GM23338 (cell line): ENCODE data around the gene SEC14L3. TPM values are rescaled to one million over a fixed set of nuclear protein-coding genes. Genes with fewer than 3 reads are reported as not detected.

ENCODE experiments used
- ATAC-seq: fragments of 200-7000 bp; cut with Tn5 transposase; 3 replicates; pipeline ENCODE4 v1.9.1; 2020
- DNase-seq: peaks from one replicate; pipeline ENCODE4 v3.0.0-alpha.2; 2015; ENCODE audit warnings: low spot score
- H2AFZ ChIP-seq: fragments of 200-600 bp; sonication (generic); 2 replicates; pipeline ENCODE4 v1.8.0; 2016; ENCODE audit warnings: antibody characterized with exemption, mild to moderate bottlenecking, moderate library complexity
- H3F3A ChIP-seq: fragments of 200-600 bp; sonication (generic); replicated peaks from 2 replicates; pipeline ENCODE4 v1.8.0; 2017; ENCODE audit warnings: antibody characterized with exemption, mixed run types, low read depth
- H3K27ac ChIP-seq: fragments of 200-600 bp; sonication (generic); 2 replicates; pipeline ENCODE4 v1.6.1; 2016; ENCODE audit warnings: low read depth
- H3K27me3 ChIP-seq: fragments of 200-600 bp; sonication (generic); 2 replicates; pipeline ENCODE4 v1.8.0; 2016; ENCODE audit warnings: mild to moderate bottlenecking, mixed run types, moderate library complexity; ENCODE audit not compliant: insufficient read depth
- H3K36me3 ChIP-seq: fragments of 200-600 bp; sonication (generic); 2 replicates; pipeline ENCODE4 v1.8.0; 2016; ENCODE audit warnings: mild to moderate bottlenecking; ENCODE audit not compliant: insufficient read depth
- H3K4me1 ChIP-seq: fragments of 200-600 bp; sonication (generic); 2 replicates; pipeline ENCODE4 v1.8.0; 2016; ENCODE audit warnings: mild to moderate bottlenecking, moderate library complexity; ENCODE audit not compliant: insufficient read depth
- H3K4me2 ChIP-seq: fragments of 200-600 bp; sonication (generic); 2 replicates; pipeline ENCODE4 v1.7.1; 2017; ENCODE audit warnings: mixed run types
- H3K4me3 ChIP-seq: fragments of 200-600 bp; sonication (generic); 2 replicates; pipeline ENCODE4 v1.6.1; 2016; ENCODE audit warnings: mixed run types
- H3K79me2 ChIP-seq: fragments of 200-600 bp; sonication (generic); replicated peaks from 2 replicates; pipeline ENCODE4 v1.8.0; 2017; ENCODE audit warnings: mild to moderate bottlenecking; ENCODE audit not compliant: insufficient read depth
- H3K9me2 ChIP-seq: fragments of 200-600 bp; sonication (generic); 2 replicates; pipeline ENCODE4 v1.8.0; 2017; ENCODE audit not compliant: insufficient read depth
- H4K20me1 ChIP-seq: fragments of 200-600 bp; sonication (generic); replicated peaks from 2 replicates; pipeline ENCODE4 v1.8.0; 2017; ENCODE audit warnings: mild to moderate bottlenecking; ENCODE audit not compliant: insufficient read depth
- H3K27ac Mint-ChIP-seq: 2 replicates; pipeline ENCODE4 v1.8.0; 2020; ENCODE audit warnings: inconsistent platforms, mild to moderate bottlenecking, moderate library complexity, mixed read lengths
- H3K27me3 Mint-ChIP-seq: 3 replicates; pipeline ENCODE4 v1.8.0; 2022; ENCODE audit warnings: low read depth, mild to moderate bottlenecking, moderate library complexity, mixed read lengths, inconsistent platforms; ENCODE audit not compliant: insufficient read depth, poor library complexity
- H3K36me3 Mint-ChIP-seq: 3 replicates; pipeline ENCODE4 v1.8.0; 2021; ENCODE audit warnings: low read depth, mild to moderate bottlenecking, inconsistent platforms, moderate library complexity, mixed read lengths
- H3K4me1 Mint-ChIP-seq: 3 replicates; pipeline ENCODE4 v1.8.0; 2020; ENCODE audit warnings: mild to moderate bottlenecking, inconsistent platforms, mixed read lengths
- H3K4me3 Mint-ChIP-seq: 3 replicates; pipeline ENCODE4 v1.8.0; 2021; ENCODE audit warnings: moderate library complexity, mild to moderate bottlenecking, inconsistent platforms, mixed read lengths
- H3K9me3 Mint-ChIP-seq: 3 replicates; pipeline ENCODE4 v1.8.0; 2020; ENCODE audit warnings: moderate library complexity, mild to moderate bottlenecking, inconsistent platforms, mixed read lengths
- POLR2AphosphoS5 ChIP-seq: IDR thresholded peaks from 2 replicates; pipeline ENCODE4 v1.6.1; 2016; ENCODE audit warnings: antibody characterized with exemption, low read depth
- STAT1 ChIP-seq: IDR thresholded peaks from one replicate; pipeline ENCODE4 v1.6.1; 2016; ENCODE audit warnings: antibody characterized with exemption; ENCODE audit not compliant: unreplicated experiment
- ZNF114 ChIP-seq: fragments of 250-450 bp; sonication (Bioruptor Pico); IDR thresholded peaks from 2 replicates; pipeline ENCODE4 v1.5.0; 2020; ENCODE audit warnings: mild to moderate bottlenecking, moderate library complexity
- ZNF331 ChIP-seq: fragments of 250-450 bp; sonication (Bioruptor Pico); IDR thresholded peaks from 2 replicates; pipeline ENCODE4 v1.5.0; 2020; ENCODE audit warnings: low read depth, mild to moderate bottlenecking, moderate library complexity
- polyA plus RNA-seq: library from polyadenylated mRNA; unstranded; fragments of >200 nt; fragmentation: Nextera tagmentation; extraction: Ambion mirVana; gene quantifications from 2 replicates; pipeline ENCODE4 v1.2.1, GENCODE V29; 2016
- total RNA-seq: library from RNA; depleted of rRNA; stranded (reverse); fragments of >200 nt; shearing (Covaris generic); gene quantifications from 2 replicates; pipeline ENCODE4 v1.2.3, GENCODE V29; 2014
- TF ChIP-seq, protein P1 (sequence below): IDR thresholded peaks from one replicate; pipeline ENCODE4 v1.6.1; 2018; ENCODE audit warnings: antibody characterized with exemption; ENCODE audit not compliant: unreplicated experiment
- TF ChIP-seq, protein P2 (sequence below): fragments of 250-450 bp; sonication (Bioruptor Pico); IDR thresholded peaks from 2 replicates; pipeline ENCODE4 v1.5.0; 2020; ENCODE audit warnings: mild to moderate bottlenecking, moderate library complexity

SEC14L3 gene
- total and polyA plus RNA-seq, 2 experiments from 2014 or later: not detected

DNA sequence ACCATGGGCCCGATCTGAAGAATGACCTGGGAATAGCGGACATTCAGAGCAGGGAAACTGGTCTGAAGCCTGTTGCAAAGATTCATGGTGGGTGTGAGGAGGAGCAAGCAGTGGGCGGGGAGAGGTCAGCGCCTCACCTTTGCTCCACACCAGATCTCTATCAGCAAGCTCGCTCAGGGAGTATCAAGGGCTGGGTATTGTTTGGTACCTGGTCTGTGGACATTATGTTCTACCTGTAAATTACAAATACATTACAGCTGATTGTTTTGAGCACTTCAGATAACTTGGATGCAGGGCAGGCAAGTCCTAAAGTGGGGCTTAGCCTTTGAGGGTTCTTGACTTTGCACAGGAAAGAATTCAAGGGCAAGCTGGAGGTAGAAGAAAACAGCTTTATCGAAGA is 44.5 kb upstream of the SEC14L3 start (continued):
- TF ChIP-seq, protein P1, sequence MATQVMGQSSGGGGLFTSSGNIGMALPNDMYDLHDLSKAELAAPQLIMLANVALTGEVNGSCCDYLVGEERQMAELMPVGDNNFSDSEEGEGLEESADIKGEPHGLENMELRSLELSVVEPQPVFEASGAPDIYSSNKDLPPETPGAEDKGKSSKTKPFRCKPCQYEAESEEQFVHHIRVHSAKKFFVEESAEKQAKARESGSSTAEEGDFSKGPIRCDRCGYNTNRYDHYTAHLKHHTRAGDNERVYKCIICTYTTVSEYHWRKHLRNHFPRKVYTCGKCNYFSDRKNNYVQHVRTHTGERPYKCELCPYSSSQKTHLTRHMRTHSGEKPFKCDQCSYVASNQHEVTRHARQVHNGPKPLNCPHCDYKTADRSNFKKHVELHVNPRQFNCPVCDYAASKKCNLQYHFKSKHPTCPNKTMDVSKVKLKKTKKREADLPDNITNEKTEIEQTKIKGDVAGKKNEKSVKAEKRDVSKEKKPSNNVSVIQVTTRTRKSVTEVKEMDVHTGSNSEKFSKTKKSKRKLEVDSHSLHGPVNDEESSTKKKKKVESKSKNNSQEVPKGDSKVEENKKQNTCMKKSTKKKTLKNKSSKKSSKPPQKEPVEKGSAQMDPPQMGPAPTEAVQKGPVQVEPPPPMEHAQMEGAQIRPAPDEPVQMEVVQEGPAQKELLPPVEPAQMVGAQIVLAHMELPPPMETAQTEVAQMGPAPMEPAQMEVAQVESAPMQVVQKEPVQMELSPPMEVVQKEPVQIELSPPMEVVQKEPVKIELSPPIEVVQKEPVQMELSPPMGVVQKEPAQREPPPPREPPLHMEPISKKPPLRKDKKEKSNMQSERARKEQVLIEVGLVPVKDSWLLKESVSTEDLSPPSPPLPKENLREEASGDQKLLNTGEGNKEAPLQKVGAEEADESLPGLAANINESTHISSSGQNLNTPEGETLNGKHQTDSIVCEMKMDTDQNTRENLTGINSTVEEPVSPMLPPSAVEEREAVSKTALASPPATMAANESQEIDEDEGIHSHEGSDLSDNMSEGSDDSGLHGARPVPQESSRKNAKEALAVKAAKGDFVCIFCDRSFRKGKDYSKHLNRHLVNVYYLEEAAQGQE: no peak
- TF ChIP-seq, protein P2, sequence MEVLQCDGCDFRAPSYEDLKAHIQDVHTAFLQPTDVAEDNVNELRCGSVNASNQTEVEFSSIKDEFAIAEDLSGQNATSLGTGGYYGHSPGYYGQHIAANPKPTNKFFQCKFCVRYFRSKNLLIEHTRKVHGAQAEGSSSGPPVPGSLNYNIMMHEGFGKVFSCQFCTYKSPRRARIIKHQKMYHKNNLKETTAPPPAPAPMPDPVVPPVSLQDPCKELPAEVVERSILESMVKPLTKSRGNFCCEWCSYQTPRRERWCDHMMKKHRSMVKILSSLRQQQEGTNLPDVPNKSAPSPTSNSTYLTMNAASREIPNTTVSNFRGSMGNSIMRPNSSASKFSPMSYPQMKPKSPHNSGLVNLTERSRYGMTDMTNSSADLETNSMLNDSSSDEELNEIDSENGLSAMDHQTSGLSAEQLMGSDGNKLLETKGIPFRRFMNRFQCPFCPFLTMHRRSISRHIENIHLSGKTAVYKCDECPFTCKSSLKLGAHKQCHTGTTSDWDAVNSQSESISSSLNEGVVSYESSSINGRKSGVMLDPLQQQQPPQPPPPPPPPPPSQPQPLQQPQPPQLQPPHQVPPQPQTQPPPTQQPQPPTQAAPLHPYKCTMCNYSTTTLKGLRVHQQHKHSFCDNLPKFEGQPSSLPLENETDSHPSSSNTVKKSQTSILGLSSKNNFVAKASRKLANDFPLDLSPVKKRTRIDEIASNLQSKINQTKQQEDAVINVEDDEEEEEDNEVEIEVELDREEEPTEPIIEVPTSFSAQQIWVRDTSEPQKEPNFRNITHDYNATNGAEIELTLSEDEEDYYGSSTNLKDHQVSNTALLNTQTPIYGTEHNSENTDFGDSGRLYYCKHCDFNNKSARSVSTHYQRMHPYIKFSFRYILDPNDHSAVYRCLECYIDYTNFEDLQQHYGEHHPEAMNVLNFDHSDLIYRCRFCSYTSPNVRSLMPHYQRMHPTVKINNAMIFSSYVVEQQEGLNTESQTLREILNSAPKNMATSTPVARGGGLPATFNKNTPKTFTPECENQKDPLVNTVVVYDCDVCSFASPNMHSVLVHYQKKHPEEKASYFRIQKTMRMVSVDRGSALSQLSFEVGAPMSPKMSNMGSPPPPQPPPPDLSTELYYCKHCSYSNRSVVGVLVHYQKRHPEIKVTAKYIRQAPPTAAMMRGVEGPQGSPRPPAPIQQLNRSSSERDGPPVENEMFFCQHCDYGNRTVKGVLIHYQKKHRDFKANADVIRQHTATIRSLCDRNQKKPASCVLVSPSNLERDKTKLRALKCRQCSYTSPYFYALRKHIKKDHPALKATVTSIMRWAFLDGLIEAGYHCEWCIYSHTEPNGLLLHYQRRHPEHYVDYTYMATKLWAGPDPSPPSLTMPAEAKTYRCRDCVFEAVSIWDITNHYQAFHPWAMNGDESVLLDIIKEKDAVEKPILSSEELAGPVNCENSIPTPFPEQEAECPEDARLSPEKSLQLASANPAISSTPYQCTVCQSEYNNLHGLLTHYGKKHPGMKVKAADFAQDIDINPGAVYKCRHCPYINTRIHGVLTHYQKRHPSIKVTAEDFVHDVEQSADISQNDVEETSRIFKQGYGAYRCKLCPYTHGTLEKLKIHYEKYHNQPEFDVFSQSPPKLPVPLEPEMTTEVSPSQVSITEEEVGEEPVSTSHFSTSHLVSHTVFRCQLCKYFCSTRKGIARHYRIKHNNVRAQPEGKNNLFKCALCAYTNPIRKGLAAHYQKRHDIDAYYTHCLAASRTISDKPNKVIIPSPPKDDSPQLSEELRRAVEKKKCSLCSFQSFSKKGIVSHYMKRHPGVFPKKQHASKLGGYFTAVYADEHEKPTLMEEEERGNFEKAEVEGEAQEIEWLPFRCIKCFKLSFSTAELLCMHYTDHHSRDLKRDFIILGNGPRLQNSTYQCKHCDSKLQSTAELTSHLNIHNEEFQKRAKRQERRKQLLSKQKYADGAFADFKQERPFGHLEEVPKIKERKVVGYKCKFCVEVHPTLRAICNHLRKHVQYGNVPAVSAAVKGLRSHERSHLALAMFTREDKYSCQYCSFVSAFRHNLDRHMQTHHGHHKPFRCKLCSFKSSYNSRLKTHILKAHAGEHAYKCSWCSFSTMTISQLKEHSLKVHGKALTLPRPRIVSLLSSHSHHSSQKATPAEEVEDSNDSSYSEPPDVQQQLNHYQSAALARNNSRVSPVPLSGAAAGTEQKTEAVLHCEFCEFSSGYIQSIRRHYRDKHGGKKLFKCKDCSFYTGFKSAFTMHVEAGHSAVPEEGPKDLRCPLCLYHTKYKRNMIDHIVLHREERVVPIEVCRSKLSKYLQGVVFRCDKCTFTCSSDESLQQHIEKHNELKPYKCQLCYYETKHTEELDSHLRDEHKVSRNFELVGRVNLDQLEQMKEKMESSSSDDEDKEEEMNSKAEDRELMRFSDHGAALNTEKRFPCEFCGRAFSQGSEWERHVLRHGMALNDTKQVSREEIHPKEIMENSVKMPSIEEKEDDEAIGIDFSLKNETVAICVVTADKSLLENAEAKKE (CRISPR knock-in tag): no peak
- TF ChIP-seq ZNF114 (CRISPR knock-in tag) (no peak), STAT1 (no peak), ZNF331 (CRISPR knock-in tag) (no peak)

DNA sequence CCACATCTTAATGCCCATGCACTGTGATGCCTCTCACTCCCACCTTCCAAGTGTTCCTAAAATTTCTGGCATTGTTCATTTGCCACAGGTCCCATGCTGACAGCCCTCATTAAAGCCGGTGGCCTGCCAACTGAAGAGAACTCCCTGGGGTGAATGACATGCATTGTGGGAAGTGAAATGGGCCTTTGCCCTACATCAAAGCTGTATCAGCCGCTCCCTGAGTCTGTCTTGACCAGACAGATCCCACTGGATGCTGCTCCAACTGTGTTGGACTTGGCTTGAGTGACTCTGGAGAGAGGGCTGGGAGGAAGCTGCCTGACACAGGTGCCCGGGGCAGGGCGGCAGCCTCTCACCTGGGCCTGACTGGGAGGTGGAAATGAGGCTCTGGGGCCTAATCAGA is 42.4 kb upstream of the SEC14L3 start:
- no peaks in the 10 kb centered on the region for H3K27me3 ChIP-seq
- no peak for ATAC-seq
- no peaks in the 10 kb centered on the region for H3K79me2 ChIP-seq
- H4K20me1 ChIP-seq: no peaks in the 10 kb centered on the region
- H3K27ac ChIP-seq: no peak overlapping the region
- H3K36me3 Mint-ChIP-seq: no peaks in the 10 kb centered on the region
- H3K4me3 Mint-ChIP-seq: no peak overlapping the region
- peaks cover 6% of the 10 kb centered on the region; the same call in 2 of the 3 replicates for H3K9me3 Mint-ChIP-seq
- DNase-seq: no peak
- no peaks in the 10 kb centered on the region; the same call in 1 of the 2 replicates for H3K9me2 ChIP-seq
- no peaks in the 10 kb centered on the region for H3K36me3 ChIP-seq
- H3K4me3 ChIP-seq: no peak overlapping the region
- H2AFZ ChIP-seq: no peak overlapping the region
- no peak overlapping the region for H3K4me2 ChIP-seq
- H3K27me3 Mint-ChIP-seq: peaks cover 2% of the 10 kb centered on the region
- H3K27ac Mint-ChIP-seq: no peak overlapping the region
- no peaks in the 10 kb centered on the region for H3F3A ChIP-seq
- no peaks in the 10 kb centered on the region for H3K4me1 Mint-ChIP-seq
- H3K4me1 ChIP-seq: no peaks in the 10 kb centered on the region
- TF ChIP-seq POLR2AphosphoS5 (no peak), STAT1 (no peak)
- TF ChIP-seq, protein P2 (CRISPR knock-in tag): no peak
